Brain pericyte (primary cell): ENCODE results near the gene ERBB4.

Experiments
- DNase-seq: peaks from one replicate; pipeline ENCODE4 v3.0.0-alpha.2; 2012; ENCODE audit warnings: low read depth, low spot score

ERBB4 gene

GRCh38 chr2:211931314-211931713 lies 607.3 kb downstream of the ERBB4 start:
- DNase-seq: no peak

DNA sequence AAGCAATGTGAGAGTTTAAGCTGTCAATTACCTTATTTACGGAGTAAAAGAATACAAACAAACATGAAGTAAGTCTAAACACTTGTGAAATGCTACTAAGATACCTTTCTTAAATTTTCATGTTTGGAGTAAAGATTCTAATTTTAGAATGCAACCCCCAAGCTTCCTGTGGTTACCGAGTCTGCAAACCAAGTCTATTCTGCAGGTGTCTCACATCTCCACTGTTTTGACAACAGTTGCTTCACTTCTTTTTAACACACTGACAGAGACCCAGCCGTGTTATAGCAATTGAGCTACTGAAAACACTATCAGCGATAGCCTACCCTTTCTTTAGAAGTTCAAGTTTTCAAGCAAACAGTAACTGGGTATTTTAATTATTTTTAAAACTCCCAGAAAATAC lies 608.3 kb downstream of the ERBB4 start:
- DNase-seq: no peak

DNA sequence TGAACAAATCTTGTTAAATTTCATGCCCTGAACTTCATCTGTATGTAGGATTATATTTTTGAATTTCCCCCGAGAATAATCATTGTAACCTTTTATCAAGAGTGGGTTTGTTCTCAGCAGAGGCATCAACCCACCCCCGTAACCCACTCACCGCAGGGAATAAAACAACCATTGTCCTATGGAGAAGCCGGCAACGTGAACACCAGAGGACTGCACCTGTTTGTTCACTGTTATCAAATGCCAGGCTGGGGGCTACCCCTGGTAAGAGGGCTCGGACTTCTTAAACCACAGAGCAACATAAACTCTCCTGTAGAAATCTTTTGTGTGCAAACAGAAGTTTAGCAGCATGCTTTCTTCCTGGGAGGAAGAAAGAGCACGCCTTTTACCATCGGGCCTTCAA lies 610.4 kb downstream of the ERBB4 start:
- no peak for DNase-seq

- DNase-seq: no peak
Observed at GRCh38 chr2:211923019-211923418, 615.6 kb downstream of the ERBB4 start.

- no peak for DNase-seq
Observed at GRCh38 chr2:211903961-211904360, 634.6 kb downstream of the ERBB4 start.

- no peak for DNase-seq
Observed at GRCh38 chr2:211901226-211901846, 637.3 kb downstream of the ERBB4 start.

DNA sequence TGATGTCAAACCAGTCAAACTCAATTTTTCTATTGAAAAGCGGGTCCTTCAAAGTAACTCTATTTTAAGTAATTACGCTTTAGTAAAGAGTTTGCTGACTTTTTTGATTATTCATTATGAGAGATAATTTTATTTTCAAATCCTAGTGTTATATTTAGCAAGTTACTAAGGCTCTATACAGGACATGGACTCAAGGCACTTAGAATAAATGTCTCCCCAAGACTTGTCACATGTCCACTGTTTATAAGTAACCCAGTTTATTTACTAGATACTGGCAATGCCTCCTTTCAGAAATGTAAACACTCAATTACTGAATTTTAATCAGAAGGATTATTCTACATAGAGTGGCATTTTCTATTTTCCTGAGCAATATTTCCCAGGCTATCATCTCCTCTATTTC lies 638.1 kb downstream of the ERBB4 start:
- no peak for DNase-seq

GRCh38 chr2:211900000-211900399 lies 638.6 kb downstream of the ERBB4 start:
- DNase-seq: peak; percentile 1

DNA sequence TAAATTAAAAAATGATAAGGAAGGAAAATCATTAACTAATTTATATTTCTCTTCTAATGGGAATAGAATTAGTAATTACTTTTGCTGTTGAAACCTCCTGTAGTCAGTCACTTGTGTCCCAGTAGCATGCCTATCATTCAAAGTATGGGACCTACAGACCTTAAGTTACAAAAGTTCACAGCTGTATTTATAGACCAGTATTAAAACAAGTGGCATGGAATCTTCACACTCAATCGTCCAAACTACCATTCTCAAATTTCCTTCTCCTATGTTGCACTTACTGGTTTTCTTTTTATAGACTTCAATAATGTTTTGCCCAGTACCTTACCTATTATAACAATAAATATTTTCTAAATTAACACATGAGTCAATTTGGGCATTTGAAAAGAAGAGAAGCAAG lies 639.9 kb downstream of the ERBB4 start:
- no peak for DNase-seq

DNA sequence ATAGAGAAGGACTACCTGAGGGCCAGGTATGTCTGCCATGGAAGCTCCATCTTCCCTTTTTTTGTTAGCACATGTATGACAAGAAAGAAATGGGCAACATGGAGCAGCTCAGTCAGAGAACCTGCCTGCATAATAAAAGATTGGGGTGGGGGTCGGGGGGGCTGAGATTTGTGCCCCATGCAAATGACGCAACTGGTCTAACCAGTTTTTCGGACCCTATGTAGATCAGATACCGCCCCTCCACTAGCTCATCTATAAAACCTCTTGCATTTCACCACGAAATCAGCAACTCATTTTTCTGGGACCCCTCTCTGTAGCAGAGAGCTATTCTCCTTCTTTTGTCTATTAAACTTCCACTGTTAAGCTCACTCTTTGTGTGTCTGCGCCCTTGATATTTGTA lies 657.2 kb downstream of the ERBB4 start:
- DNase-seq: no peak

DNA sequence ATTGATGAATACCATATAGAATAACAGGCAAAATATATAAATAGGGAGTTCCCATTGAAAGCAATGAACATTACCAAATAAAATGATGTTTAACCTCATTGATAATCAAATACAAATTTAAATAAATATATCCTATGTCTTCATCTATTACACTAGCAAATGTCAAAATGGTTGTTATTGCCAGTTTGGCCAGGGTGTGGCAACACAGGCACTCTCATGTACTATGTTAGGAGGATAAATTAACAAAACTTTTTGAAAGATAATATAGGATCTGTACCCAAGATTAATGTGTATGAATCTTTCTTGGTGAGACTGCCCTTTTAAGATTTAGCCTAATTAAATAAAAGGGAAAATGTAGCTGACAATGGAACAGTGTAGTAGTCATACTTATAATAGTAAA lies 659.3 kb downstream of the ERBB4 start:
- no peak for DNase-seq

GRCh38 chr2:211877061-211877460 lies 661.5 kb downstream of the ERBB4 start:
- no peak for DNase-seq

GRCh38 chr2:211875488-211875887 lies 663.1 kb downstream of the ERBB4 start:
- no peak for DNase-seq

DNA sequence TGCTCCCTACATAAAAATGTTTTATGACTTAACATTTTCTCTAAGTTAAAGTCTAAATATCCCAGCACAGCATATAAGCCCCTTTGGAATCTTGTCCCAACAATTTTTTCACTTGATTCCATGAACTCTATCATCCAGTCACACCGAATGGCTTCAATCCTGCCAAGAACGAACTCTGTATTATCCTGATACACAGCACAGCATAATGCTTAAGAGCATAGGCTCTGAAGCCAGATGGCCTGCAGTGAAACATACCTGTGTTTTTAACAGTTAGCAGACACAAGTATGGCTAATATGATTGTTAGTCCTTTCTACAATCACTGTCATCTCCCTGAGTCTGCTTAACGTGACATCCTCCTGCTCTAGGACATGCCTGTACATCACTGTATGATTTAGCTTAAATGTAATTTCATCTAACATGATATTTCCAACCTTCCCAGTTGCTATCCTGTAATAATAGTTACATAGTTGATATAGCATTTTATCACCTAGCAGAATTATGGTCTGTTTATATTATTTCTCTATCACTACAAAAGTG lies 669.5 kb downstream of the ERBB4 start:
- no peak for DNase-seq

- peak; percentile 10 for DNase-seq
Observed at GRCh38 chr2:211867845-211868451, 670.7 kb downstream of the ERBB4 start.

DNA sequence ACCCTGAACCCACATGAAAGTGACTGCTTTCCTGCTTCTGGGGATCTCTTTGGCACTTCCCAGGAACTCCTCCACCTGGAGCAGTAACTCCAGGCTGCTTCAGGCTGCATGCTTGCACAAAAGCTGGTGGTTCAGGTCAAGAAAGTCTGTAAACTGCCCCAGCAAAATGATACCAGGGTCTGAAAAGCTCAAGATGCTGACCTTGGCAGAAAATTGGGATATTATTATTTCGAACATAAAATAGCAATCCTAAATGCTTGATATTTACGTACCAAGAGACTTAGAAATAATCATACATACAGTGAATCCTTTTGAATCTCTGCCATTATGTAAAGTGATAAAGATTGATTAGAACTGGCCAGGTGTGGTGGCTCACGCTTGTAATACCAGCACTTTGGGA lies 674.3 kb downstream of the ERBB4 start:
- no peak for DNase-seq

GRCh38 chr2:211860224-211860623 lies 678.4 kb downstream of the ERBB4 start:
- DNase-seq: no peak

- no peak for DNase-seq
Observed at GRCh38 chr2:211854832-211855231, 683.8 kb downstream of the ERBB4 start.

DNA sequence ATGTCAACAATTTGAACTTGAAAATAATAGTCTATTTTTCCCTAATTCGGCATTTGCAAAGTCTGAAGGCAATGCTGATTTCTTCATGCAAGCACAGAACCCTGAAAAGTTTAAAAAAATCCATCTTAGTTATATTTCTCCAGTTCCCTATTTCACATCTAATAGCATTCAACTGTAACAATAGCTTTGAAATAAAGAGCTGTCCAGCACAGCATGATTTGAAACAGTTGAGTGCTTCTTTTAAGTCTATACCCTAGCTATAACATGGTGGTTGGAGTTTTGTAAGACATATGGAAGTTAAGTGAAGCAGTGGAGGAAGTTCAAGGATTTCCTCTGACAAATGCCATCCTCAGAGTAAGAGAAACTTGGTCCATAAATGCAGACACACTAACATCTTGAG lies 691.9 kb downstream of the ERBB4 start:
- no peak for DNase-seq

GRCh38 chr2:211846036-211846400 lies 692.6 kb downstream of the ERBB4 start:
- no peak for DNase-seq

GRCh38 chr2:211845338-211846035 lies 693.1 kb downstream of the ERBB4 start:
- DNase-seq: no peak

DNA sequence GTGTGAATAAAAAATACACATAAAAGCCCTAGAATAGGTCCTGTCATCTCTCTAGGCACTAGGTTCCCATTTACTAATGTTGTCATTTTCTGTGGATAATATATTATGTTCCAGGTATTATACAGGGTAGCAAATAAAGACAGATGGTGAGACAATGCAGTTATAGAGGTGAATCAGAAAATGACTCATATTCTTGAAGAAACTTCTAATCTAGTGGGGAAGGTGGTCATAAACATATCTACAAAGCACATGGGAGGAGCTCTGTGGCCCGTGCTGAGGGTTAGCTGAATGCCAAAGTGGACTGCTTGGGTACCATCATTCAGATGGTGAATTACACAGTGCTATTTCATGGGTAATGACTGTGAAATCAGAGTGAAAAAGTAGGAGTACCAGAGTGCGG lies 700.9 kb downstream of the ERBB4 start:
- no peak for DNase-seq

GRCh38 chr2:211837206-211837605 lies 701.4 kb downstream of the ERBB4 start:
- no peak for DNase-seq
